ENCODE results near the gene TPSD1.

DNA sequence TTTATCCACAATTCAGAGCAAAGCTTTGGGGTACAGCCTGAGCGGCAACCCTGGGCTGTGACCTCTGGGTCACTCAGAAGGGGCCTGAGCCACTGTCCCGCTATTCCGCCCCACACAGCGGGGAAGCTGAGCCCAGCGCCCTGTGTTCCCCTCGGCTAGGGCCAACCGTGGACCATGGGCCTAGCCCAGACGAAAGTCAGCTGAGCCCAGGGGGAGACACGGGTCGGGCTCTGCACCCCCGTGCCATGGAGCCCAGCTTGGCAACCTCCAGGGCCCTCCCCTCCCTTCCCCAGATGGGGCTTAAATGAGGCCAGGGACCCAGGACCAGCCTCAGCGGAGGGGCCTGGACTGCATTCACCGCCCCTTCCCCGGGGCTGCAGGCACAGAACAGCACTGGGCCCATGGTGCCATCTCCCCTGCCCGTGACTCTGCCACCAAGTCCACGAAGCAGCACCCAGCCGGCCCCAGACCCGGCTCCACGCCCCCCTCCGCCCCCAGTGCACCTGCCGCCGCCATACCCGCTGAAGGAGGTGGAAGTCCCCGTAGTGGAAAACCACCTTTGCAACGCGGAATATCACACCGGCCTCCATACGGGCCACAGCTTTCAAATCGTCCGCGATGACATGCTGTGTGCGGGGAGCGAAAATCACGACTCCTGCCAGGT is 1.8 kb downstream of the TPSD1 start:
- TF ChIP-seq, protein P1, sequence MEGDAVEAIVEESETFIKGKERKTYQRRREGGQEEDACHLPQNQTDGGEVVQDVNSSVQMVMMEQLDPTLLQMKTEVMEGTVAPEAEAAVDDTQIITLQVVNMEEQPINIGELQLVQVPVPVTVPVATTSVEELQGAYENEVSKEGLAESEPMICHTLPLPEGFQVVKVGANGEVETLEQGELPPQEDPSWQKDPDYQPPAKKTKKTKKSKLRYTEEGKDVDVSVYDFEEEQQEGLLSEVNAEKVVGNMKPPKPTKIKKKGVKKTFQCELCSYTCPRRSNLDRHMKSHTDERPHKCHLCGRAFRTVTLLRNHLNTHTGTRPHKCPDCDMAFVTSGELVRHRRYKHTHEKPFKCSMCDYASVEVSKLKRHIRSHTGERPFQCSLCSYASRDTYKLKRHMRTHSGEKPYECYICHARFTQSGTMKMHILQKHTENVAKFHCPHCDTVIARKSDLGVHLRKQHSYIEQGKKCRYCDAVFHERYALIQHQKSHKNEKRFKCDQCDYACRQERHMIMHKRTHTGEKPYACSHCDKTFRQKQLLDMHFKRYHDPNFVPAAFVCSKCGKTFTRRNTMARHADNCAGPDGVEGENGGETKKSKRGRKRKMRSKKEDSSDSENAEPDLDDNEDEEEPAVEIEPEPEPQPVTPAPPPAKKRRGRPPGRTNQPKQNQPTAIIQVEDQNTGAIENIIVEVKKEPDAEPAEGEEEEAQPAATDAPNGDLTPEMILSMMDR (conservative IDR thresholded peaks at IDR 0.05), result no peak
- TF ChIP-seq EZH2 (IDR thresholded peaks at IDR 0.05; ENCODE audit: low read depth), result no peak
